CD4-positive, alpha-beta T cell treated with Interleukin-4 for 1 hour (primary cell): ENCODE measurements around the gene SMOC2.

Experiments used
- DNase-seq, 2 donors: peaks; one replicate each; pipeline ENCODE4 v3.0.0-alpha.2; 2020 to 2022

Gene SMOC2

DNA sequence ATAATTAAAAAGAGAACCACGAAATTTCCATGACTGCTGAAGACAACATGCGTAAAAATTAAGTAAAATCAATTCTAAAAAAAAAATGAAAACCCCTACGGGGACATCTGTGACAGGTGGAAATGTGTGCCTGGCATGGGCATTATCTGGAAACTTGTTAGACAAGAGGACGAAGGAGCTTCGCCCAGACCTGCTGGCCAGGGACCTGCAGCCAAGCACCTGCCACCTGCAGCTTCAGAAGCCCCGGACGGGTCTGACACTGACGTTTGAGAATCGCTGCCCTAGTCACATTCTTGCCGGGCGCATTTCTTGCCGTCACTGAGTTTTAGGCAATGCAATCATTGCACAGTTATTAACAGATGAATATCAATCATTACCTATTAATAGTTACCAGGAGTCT is 140.3 kb downstream of the SMOC2 start:
- DNase-seq: no peak

DNA sequence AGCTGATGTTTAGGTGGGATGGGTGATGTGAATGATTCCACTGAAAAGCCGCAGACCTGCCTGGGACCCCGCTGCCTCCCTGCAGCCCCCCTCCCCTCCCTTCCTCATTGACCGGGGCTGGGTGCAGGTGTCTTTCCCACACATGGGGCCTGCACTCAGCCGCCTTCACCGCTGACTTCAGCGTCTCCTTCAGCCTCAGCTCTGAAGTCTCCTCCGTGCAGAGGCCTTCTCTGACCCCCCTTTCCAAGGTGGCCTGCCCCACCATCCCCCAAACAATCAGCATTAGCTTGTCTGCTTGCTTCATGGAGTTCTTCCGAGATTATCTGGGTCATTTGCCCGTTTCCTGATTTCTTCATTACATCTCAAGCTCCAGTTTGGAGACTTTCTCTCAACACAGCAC is 140.7 kb downstream of the SMOC2 start:
- DNase-seq: no peak

DNA sequence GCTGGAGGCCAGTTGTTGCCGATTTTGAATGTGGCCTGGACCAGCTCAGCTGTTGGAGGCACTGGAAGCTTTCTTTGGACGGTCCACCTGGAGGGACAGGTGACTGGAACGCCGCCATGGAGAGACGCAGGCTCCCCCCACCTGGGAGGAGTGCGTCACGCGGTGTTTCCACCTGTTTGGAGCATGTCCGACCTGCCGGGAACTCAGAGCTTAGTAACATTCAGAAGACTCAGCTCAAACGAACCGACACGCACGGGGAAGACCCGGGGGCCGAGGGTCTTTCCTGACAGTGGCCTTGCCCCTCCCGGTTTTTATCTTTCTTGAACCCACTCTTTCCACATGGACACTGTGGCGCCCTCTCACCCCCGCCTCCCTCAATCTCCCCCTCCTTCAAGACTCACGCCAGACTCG is 141.6 kb downstream of the SMOC2 start:
- no peak for DNase-seq

DNA sequence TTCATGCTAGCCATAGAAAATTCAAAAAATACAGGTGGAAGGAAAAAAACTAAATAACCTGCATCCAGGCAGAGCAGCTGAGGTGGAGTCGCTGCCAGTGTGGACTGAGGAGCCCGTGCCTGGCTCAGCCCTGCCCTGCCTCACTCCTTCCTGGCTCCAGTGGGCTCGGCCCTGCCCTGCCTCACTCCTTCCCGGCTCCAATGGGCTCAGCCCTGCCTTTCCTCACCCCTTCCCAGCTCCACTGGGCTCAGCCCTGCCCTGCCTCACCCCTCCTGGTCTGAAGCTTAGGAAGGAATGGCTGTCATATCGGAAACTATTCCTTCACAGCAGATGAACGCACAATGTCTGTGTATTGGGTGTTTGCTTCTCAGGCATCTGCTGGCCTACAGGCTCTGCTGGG is 142.1 kb downstream of the SMOC2 start:
- DNase-seq: no peak

DNA sequence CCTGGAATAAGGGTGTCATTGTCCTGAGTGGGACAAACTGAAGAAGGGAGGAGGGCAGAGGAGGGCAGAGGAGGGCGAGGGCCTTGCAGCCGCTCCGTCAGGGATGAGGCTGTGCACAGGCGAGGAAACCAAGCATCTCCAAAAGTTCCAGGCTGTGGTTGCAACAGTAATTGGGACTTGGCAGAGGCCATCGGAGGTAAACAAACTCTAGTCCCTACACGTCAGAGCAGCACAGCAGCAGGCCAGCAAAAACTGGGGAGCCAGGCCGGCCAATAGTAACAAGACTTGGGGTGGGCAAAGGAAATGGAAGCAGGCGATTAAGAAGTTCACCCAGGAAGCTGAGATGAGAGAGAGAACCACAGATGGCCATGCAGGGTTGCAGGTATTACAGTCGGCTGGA is 142.8 kb downstream of the SMOC2 start:
- no peak for DNase-seq

DNA sequence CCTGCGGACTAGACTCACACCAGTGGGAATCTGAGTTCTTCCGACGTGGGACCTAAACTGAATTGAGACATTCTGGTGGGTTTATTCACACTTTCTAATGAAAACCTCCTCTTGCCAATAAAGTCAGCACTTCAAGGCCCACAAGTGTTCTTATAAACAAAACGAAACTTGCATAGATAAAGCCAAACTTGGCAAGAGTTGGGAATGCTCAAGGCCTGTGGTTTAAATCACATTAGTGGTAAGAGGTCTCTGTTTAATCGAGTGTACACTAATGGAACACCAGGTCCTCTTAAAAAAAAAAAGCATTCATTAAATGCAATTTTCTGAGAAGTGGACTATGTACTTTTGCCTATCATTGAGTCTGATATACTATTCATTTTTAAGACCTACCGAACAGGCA is 143.3 kb downstream of the SMOC2 start:
- DNase-seq: no peak

DNA sequence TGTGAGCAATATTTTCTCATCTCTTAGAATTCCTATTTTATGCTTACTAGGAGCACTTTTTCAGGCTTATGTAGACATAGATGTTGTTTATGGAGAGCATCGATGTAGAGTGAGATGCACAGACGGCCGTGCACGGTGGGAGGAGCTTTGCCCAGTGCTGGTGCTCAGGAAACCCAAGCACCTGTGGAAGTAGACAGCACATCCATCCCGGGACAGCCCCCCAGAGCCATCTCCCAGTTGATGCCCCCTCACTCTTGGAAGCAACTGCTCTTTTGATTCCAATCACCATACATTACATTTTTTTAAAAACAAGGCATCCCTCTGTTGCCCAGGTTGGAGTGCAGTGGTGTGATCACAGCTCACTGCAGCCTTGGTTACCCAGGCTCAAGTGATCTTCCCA is 143.7 kb downstream of the SMOC2 start:
- no peak for DNase-seq

DNA sequence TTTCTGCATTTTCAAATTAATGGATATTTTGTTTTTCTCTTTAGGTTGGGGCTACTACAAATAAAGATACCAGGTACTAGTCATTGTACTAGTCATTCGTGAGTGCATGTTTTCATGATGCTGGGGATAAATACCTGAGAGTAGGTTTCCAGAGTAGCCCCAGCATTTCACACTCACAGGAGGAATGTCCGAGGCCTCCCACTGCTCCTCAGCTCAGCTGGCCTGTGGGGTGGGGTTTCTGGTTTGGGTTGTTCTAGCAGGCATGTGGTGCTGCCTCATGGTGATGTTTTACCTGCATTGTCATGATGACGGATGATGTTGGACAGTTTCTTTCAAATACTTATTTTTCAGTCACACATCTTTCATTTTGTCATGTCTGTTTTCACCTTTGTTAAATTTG is 144.5 kb downstream of the SMOC2 start:
- DNase-seq: no peak

DNA sequence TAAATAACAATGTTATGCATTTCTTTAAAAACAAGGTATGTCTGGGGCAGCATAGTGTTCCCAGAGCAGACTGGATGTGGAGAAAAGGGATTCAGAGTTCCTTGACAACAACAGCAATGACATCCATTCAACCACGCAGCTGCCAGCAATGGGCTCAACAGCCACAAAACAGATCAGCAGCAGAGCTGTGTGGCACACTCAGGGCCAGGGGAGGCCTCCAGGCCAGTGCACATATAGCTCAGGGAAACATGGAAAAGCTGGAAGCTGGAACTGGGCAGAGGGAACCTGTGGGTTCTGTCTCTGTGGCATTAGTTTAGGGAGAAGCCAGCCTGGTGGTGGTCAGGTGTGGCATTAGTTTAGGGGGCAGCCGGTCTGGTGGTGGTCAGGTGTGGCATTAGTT is 148.3 kb downstream of the SMOC2 start:
- no peak for DNase-seq

DNA sequence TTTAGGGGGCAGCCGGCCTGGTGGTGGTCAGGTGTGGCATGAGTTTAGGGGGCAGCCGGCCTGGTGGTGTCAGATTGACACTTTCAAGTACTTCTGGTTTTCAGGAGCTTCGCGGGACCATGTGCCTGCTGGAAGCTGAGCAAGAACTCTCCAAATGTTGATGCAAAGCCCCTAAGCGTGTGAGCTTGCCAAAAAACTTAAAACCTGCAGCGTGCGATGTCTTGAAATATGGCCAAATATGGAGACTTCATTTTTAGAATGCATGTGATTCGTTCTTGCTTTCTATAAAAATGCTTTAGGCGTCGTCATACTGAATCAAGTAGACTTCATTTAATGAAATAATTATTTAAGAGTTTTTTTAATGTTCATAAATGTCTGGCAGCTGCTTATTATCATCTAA is 149.4 kb downstream of the SMOC2 start:
- DNase-seq: no peak

DNA sequence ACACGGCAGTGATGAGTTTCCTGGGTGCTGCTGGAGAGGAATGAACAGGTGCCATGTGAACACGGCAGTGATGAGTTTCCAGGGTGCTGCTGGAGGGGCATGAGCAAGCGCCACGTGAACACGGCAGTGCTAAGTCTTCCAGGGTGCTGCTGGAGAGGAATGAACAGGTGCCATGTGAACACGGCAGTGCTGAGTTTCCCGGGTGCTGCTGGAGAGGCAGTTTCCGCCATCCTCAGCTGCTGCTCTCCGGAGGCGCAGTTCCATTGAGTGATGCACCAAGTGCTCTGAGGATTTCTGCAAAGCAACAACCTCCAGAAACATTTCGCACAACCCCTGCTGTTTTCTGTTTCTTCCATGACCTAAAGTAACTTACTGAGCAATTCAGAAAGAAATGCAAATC is 155.4 kb downstream of the SMOC2 start:
- DNase-seq: no peak

DNA sequence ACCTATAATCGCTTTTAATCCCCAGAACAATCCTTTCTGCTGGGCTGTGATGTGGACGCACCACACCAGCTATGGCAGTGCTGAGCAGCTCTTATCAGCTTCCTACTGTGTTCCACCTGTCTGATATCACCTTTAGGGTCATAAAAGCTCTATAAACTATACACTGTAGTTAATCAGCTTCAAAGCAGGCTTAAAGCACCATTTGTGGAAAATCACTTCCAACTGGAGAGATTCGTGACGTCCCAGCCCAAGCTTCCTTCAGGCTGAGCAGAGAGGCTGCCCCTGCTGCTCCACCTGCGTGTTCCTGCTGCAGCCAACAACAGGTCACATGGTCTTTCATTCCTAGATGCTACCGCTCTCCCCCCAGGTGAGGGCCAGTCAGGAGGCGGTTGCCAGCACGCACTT is 156.5 kb downstream of the SMOC2 start:
- no peak for DNase-seq

DNA sequence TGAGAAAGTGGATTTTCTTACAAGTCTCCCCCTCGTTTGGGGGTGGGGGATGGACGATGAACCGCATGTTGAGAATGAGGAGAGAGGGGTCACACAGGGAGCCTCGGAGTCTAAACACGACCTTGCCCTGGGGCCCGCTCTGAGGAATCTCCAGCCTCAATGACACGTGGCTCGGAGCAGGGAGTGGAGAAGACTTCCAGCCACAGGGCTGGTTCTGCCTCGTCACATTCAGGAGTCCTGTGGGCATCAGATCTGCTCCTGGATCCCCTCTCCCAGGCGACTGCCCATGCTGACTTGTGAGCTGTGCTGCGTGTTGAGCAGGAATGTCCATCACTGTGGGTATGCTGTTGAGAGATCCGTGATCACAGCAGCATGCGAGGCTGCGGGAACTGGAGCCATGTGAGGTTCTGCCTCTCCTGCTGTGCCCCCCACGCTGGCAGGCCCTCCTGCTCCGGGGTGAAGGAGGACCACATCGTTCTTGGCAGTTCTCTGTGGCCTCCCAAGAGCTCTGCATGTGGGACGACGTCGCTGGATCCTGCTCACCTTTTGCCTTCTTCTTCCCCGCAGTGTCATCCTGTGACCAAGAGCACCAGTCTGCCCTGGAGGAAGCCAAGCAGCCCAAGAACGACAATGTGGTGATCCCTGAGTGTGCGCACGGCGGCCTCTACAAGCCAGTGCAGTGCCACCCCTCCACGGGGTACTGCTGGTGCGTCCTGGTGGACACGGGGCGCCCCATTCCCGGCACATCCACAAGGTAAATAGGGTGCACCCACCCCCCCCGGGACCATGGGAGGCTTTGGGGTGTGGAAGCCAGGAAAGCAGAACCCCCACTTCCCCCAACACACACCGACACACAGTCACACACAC is 157.5 kb downstream of the SMOC2 start:
- no peak for DNase-seq

DNA sequence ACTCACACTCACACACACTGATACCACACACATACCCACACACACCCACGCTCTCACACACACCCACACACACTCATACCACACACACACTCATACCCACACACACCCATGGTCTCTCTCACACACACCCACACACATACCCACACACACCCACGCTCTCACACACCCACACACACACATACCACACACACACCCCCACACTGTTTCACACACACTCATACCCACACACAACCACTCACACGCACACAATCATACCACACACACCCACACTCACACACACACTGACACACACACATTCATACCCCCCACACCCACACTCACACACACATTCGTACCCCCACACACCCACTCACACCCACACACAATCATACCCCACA is 158.1 kb downstream of the SMOC2 start:
- no peak for DNase-seq

DNA sequence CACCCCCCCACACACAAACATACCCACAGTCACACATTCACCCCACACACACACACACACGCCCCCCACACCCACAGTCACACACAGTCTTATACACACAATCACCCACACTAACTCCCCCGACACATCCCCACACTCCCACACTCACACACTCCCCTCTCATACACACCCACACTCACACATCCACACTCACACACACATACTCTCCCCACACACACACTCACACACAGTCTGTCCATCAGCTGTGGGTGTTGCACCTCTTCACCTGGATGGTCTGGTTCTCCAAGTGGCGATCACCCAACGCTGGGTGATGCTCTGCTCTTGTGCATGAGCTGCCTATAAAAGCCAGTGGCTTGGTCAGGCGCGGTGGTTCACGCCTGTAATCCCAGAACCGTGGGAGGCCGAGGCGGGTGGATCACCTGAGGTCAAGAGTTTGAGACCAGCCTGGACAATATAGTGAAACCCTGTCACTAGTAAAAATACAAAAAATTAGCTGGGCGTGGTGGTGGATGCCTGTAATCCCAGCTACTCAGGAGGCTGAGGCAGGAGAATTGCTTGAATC is 158.9 kb downstream of the SMOC2 start:
- DNase-seq: no peak

DNA sequence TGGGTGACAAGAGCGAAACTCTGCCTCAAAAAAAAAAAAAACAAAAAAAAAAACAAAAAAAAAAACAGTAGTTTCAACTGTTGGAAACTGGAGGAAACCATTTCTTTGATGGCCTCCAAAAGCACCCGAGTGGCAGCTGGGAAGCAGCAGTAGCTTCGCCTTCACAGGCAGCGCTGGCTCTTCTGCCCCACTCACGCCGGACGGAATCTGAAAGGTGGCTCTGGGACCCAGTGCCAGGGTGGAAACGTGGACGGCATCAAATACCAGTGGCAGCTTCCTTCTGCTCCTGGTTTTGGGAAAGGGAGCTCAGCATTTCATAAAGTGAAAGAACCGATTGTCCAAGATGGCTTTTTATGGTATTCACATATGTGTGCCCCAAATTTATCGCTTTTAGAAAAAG is 159.4 kb downstream of the SMOC2 start:
- DNase-seq: no peak

DNA sequence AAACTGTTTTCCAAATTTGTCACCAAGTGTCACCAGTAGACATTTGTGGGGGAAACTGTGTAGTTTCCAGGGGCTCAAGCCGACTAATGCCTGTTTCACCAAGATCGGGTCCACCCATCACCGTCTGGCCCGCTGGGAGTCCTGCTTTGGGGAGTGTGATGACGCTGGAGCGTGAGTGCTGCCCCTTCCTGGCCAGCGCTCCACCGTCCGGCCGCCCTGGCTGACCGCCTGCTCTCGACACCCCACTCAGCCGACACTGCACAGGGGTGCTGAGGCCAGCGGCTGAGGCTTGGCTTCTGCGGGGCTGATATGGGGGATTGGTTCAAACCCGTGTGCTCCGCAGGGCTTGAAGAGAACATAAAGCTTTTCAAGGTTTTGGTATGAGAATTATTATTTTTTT is 160.1 kb downstream of the SMOC2 start:
- DNase-seq: no peak

DNA sequence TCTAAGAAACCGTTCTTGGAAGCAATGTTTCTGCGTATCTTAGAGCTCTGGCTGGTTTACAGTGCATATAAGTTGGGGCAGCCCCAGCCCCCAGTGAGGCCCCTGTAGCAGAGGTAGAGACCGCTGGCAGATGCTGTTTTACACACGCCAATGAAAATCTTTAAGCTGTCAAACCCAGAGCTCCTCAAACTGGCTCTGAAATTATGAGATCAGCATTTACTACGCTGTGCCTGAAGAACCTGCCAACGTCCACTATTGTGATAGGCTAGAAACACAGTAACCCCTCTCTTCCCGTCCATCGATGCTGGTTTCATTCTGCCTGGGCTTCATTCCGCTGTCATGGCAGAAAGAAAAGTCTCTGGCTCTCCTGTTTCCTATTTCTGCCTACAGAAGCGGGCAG is 160.6 kb downstream of the SMOC2 start:
- no peak for DNase-seq

DNA sequence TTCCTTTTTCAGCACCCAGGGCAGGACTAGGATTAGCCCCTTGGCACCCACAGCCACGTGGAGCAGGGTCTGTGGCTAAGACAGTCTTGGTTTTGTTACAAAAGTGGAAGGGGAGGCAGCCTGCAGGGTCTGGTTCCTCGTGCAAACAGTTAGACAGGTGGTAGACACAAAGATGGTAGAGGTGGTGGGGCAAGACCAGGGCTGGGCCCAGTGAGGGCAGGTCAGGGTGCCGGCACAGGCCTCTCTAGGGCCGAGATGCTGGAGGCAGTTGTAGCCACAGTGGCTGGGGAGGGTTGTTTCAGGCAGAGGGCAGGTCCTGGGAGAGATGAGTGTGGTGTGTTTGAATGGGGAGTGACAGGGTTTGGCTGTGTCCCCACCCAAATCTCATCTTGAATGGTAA is 161.6 kb downstream of the SMOC2 start:
- DNase-seq: no peak

DNA sequence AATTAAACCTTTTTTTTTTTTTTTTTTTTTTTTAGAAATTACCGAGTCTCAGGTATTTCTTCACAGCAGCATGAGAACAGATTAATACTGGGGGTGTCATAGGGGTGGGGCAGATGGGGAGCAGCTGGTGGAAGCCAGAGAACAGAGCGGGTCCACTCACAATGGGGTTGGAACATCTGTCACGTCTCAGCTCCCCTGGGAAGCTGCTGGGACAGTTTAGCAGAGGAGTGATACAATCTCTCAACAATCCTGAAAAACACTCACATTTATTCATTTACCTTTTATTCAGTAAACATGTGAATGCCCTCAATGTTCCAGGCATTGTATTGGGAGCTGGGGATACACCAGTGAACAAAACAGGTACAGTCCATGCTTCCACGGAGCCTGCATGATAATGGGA is 162.2 kb downstream of the SMOC2 start:
- DNase-seq: no peak

DNA sequence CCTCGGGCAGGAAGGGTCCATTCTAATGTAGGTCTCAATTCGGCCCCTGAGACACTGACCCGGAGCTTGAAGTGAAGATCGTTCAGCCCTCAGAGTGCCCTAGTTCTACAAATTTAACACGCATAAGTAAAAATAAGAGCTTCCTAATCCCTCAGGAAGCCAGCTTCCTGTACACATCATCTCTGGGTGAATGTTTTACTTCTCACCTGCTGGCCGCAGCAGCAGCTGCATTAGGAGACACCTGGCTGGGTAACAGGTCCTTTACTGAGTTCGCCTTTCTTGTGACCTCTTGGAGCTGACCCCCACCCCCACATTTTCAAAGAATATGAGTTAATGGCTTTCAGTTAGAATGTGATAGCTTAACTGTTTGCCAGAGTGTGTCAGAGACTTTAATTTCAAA is 165.0 kb downstream of the SMOC2 start:
- no peak for DNase-seq

DNA sequence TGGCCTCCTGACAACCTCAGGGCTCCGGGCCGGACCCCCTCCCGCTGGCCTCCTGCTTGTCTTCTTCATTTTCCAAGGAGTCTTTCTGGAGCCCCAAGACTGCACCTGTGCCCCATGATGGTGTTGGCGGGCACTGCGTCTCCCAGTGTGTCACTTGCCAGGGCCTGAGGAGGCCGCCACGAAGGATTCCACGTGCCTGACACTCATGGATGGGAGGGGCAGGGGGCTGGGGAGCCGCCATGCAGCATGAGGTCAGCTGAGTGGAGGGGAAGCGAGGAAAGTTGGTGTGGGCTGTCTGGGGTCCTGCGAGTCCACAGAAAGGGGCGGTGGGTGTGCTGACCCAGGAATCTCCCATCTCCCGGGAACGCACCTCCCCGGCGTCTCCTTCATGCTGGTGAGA is 165.7 kb downstream of the SMOC2 start:
- no peak for DNase-seq

DNA sequence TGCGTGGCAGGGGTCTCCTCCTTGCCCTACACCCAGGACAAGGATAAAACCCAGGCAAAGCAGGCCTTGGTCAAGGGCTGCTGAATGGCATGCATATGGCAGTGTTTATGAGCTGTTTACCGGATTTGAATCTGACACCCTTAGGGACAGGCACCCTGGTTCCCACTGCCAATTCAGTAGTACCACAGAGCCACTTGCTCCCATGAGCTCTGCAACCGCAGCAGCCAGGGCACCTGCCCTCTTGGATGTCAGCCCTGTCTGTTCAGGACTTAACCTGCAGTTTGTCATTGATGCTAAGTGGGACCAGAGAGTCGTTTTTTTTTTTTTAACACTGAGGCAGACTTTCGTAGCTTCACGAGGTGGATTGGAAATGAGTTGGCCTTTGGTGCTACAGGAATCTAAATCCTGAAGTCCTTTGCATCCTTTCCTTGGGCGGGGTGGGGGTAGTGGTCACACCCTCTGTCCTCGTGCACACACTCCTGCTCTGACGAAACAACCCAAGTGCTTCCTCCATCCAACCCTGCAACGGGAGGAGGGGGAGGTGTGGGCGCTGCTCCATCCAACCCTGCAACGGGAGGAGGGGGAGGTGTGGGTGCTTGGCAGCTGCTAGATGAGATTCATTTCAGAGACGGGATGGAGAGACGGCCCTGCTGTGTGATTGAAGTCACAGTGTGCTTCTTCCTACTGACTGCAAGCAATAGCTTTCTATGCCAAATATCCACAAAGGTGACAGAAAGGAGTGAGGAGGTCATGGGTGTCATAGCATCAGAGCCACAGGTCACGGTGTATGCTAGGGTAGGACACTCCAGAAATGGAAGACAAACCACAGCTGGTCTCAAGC is 166.5 kb downstream of the SMOC2 start:
- DNase-seq: no peak

DNA sequence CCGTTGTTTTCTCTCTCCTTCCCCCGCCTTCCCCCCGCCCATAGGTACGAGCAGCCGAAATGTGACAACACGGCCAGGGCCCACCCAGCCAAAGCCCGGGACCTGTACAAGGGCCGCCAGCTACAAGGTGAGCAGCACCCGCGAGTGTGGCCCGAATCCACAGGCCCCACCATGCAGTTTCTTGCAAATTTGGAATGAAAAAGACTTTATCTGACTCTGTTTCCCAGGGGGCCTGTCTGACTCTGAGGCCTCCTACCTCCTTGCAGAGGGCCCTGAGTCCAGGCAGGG is 167.1 kb downstream of the SMOC2 start:
- no peak for DNase-seq
